Astrocyte (in vitro differentiated cells and primary cell): Measurements from ENCODE around the gene RGS14. TPM values are rescaled to one million over a fixed set of nuclear protein-coding genes. Genes with fewer than 3 reads are reported as not detected.

Experiments
- DNase-seq: peaks from one replicate; pipeline ENCODE4 v3.0.0-alpha.2; 2010; ENCODE audit warnings: low read depth
- FAIRE-seq: peaks from 2 replicates; lab custom pipeline; 2011; peaks lifted over from hg19 to GRCh38; lab: Jason Lieb, UNC
- H2AFZ ChIP-seq: 2 replicates; pipeline ENCODE4 v1.6.0; 2012; ENCODE audit warnings: low read depth, low read length, inconsistent platforms
- H3K27ac ChIP-seq: 2 replicates; pipeline ENCODE4 v1.5.1; 2011; ENCODE audit warnings: low read depth, low read length, inconsistent platforms
- H3K27me3 ChIP-seq: 2 replicates; pipeline ENCODE4 v1.6.0; 2011; ENCODE audit warnings: low read length, inconsistent platforms; ENCODE audit not compliant: insufficient read depth
- H3K36me3 ChIP-seq: 2 replicates; pipeline ENCODE4 v1.5.1; 2011; ENCODE audit warnings: low read length, inconsistent platforms; ENCODE audit not compliant: insufficient read depth
- H3K4me1 ChIP-seq: 2 replicates; pipeline ENCODE4 v1.5.1; 2011; ENCODE audit warnings: low read length, inconsistent platforms; ENCODE audit not compliant: insufficient read depth
- H3K4me2 ChIP-seq: 2 replicates; pipeline ENCODE4 v1.6.0; 2012; ENCODE audit warnings: low read length, inconsistent platforms
- H3K4me3 ChIP-seq: 2 replicates; pipeline ENCODE4 v1.5.1; 2011; ENCODE audit warnings: low read depth, mild to moderate bottlenecking, low read length, inconsistent platforms; ENCODE audit not compliant: insufficient read depth
- H3K79me2 ChIP-seq: 2 replicates; pipeline ENCODE4 v1.6.0; 2012; ENCODE audit warnings: mild to moderate bottlenecking, low read length, inconsistent platforms; ENCODE audit not compliant: insufficient read depth
- H3K9ac ChIP-seq: 2 replicates; pipeline ENCODE4 v1.6.0; 2012; ENCODE audit warnings: mild to moderate bottlenecking, low read length, inconsistent platforms
- H3K9me3 ChIP-seq: 2 replicates; pipeline ENCODE4 v1.5.1; 2012; ENCODE audit warnings: low read depth, mild to moderate bottlenecking, low read length, inconsistent platforms; ENCODE audit not compliant: insufficient read depth
- H4K20me1 ChIP-seq: 2 replicates; pipeline ENCODE4 v1.6.0; 2012; ENCODE audit warnings: low read length, inconsistent platforms; ENCODE audit not compliant: insufficient read depth
- H3K27ac Mint-ChIP-seq: one replicate; pipeline ENCODE4 v1.8.0; 2021; ENCODE audit warnings: mild to moderate bottlenecking, mixed read lengths; ENCODE audit not compliant: unreplicated experiment
- H3K27me3 Mint-ChIP-seq: one replicate; pipeline ENCODE4 v1.8.0; 2021; ENCODE audit warnings: low read depth, mixed read lengths; ENCODE audit not compliant: unreplicated experiment
- H3K36me3 Mint-ChIP-seq: one replicate; pipeline ENCODE4 v1.8.0; 2021; ENCODE audit warnings: low read depth, mixed read lengths; ENCODE audit not compliant: unreplicated experiment
- H3K4me1 Mint-ChIP-seq: one replicate; pipeline ENCODE4 v1.8.0; 2021; ENCODE audit warnings: low read depth, mixed read lengths; ENCODE audit not compliant: unreplicated experiment
- H3K4me3 Mint-ChIP-seq: one replicate; pipeline ENCODE4 v1.8.0; 2021; ENCODE audit warnings: mild to moderate bottlenecking, moderate library complexity, mixed read lengths; ENCODE audit not compliant: unreplicated experiment
- H3K9me3 Mint-ChIP-seq: one replicate; pipeline ENCODE4 v1.8.0; 2021; ENCODE audit warnings: mild to moderate bottlenecking, mixed read lengths; ENCODE audit not compliant: unreplicated experiment
- EZH2 ChIP-seq: IDR thresholded peaks from 2 replicates; pipeline ENCODE4 v1.6.1; 2012; ENCODE audit warnings: mild to moderate bottlenecking, low read length, inconsistent platforms; ENCODE audit not compliant: insufficient read depth
- total RNA-seq: library from RNA; stranded (reverse); gene quantifications from 2 replicates; pipeline ENCODE4 v1.2.1, GENCODE V29; 2021
- TF ChIP-seq, protein P1 (sequence below): IDR thresholded peaks from 2 replicates; pipeline ENCODE4 v1.5.1; 2011; ENCODE audit warnings: low read depth, mild to moderate bottlenecking, inconsistent platforms, low read length, moderate library complexity; ENCODE audit not compliant: insufficient read depth

RGS14 gene
- total RNA-seq, 1 donor from 2014 or later, result 7.8 TPM

DNA sequence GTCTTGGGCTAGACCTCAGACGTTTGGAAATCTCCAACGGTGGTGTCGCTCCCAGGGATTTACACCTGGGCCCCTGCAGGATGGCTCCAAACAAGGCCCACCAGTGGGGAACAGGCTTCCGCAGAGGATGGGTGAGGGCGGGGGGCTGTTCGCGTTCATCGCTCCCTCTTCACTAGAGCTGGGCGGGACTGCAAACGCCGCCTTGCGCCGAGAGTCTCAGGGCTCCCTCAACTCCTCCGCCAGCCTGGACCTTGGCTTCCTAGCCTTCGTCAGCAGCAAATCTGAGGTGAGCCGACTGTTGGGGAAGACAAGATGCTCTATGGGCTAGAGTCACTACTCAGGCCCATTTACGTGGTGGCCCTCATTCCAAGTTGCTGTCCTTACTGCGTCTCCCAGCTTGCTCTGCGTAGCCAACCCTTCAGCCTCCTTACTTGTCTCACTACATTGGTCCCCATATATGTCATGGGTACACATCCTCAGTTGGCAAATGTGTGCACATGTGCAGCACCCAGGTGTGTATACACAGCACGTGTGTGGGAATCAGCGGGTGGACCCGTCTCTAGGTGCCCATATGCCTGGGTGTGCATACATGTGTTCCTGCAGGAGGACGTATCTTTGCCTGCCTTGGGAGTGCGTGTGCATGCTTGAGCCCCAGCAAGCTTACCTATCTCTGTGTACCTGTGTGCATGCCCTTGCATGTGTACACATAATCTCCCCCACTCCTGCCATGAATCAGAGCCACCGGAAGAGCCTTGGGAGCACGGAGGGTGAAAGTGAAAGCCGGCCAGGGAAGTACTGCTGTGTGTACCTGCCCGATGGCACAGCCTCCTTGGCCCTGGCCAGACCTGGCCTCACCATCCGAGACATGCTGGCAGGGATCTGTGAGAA is 10.5 kb downstream of the RGS14 start:
- no peaks in the 10 kb centered on the region for H3K36me3 ChIP-seq
- FAIRE-seq (no peak), DNase-seq (no peak)
- no peaks in the 10 kb centered on the region for H4K20me1 ChIP-seq
- no peaks in the 10 kb centered on the region for H3K9me3 ChIP-seq
- H2AFZ ChIP-seq, result no peak overlapping the region
- Mint-ChIP-seq H3K4me1 (peaks cover 6% of the 10 kb centered on the region), H3K27me3 (peaks cover 3% of the 10 kb centered on the region), H3K4me3 (peak overlapping the region; percentile 62), H3K36me3 (peaks cover 9% of the 10 kb centered on the region), H3K9me3 (peaks cover 3% of the 10 kb centered on the region), H3K27ac (no peak overlapping the region)
- peaks cover 25% of the 10 kb centered on the region for H3K4me1 ChIP-seq
- H3K27me3 ChIP-seq, result peaks cover 7% of the 10 kb centered on the region
- peak overlapping the region; percentile 95 for H3K4me2 ChIP-seq
- no peak overlapping the region for H3K4me3 ChIP-seq
- H3K9ac ChIP-seq, result no peak overlapping the region
- no peak overlapping the region for H3K27ac ChIP-seq
- no peaks in the 10 kb centered on the region for H3K79me2 ChIP-seq
- TF ChIP-seq EZH2, result no peak
- TF ChIP-seq, protein P1, sequence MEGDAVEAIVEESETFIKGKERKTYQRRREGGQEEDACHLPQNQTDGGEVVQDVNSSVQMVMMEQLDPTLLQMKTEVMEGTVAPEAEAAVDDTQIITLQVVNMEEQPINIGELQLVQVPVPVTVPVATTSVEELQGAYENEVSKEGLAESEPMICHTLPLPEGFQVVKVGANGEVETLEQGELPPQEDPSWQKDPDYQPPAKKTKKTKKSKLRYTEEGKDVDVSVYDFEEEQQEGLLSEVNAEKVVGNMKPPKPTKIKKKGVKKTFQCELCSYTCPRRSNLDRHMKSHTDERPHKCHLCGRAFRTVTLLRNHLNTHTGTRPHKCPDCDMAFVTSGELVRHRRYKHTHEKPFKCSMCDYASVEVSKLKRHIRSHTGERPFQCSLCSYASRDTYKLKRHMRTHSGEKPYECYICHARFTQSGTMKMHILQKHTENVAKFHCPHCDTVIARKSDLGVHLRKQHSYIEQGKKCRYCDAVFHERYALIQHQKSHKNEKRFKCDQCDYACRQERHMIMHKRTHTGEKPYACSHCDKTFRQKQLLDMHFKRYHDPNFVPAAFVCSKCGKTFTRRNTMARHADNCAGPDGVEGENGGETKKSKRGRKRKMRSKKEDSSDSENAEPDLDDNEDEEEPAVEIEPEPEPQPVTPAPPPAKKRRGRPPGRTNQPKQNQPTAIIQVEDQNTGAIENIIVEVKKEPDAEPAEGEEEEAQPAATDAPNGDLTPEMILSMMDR, result no peak

DNA sequence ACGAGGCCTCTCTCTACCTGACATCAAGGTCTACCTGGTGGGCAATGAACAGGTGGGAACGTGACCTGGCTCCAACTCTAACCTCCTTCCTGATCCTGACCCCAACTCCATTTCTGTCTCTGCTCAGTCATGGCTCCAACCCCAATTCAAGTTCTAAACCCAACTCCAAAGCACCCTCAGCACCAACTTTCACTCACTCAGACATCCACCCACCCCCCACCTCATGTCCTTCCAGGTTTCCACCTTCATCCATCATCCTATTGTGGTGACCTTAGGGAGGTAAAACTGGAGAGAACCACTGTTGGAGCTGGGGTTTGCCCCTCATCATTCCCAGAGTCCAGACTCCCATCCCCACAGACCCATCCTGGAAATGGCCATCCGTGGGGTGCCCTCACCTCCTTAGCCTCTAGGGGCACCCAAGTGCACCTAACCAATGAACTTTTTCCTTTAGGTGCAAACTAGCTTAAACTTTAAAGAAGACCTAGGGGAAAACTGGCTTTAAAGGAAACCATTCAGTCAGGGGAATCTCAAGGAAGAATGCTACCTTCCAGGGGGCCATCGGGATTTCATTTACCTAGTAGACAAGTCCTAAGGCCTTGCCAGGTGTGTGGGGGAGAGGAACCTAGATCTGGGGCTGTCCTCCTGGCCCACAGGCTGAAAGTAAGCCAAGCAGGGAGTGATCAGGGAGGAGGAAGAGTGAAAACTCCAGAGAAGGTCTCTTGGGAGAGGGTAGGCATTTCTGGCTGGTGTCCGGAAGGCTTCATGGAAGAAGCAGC is 11.3 kb downstream of the RGS14 start:
- FAIRE-seq, result no peak
- H3K4me1 Mint-ChIP-seq, result peaks cover 6% of the 10 kb centered on the region

More for the DNA sequence above, 11.3 kb downstream of the RGS14 start:
- Histone ChIP-seq H3K36me3 (no peaks in the 10 kb centered on the region), H3K27ac (no peak overlapping the region), H4K20me1 (no peaks in the 10 kb centered on the region), H3K4me1 (peaks cover 22% of the 10 kb centered on the region), H3K27me3 (peaks cover 7% of the 10 kb centered on the region), H3K4me3 (no peak overlapping the region), H2AFZ (no peak overlapping the region), H3K9me3 (no peaks in the 10 kb centered on the region), H3K79me2 (no peaks in the 10 kb centered on the region), H3K4me2 (no peak overlapping the region), H3K9ac (no peak overlapping the region)
- peaks cover 7% of the 10 kb centered on the region for H3K27me3 Mint-ChIP-seq
- TF ChIP-seq EZH2, result no peak
- TF ChIP-seq, protein P1, result peak; percentile 56
- H3K9me3 Mint-ChIP-seq, result peaks cover 3% of the 10 kb centered on the region
- DNase-seq, result no peak
- H3K27ac Mint-ChIP-seq, result peak overlapping the region; percentile 8
- H3K36me3 Mint-ChIP-seq, result peaks cover 12% of the 10 kb centered on the region
- peak overlapping the region; percentile 62 for H3K4me3 Mint-ChIP-seq
